Fibroblast of lung (primary cell): ENCODE data around the gene SLC52A3. TPM values are rescaled to one million over a fixed set of nuclear protein-coding genes. Genes with fewer than 3 reads are reported as not detected.
"Not testable (repeated sequence)": the region's sequence is repeated elsewhere in the genome, so short reads cannot be mapped to it uniquely, and the experiment has no call there.

ENCODE experiments used
- DNase-seq, 2 donors: peaks; one replicate each; pipeline versions ENCODE4 v3.0.0 to v3.0.0-alpha.2; 2010; ENCODE audit warnings: low read depth in 2 of 2
- H2AFZ ChIP-seq: 2 replicates; pipeline ENCODE4 v1.5.1; 2012; ENCODE audit warnings: low read length, control low read depth, inconsistent platforms
- H3K27ac ChIP-seq: 2 replicates; pipeline ENCODE4 v1.5.1; 2011; ENCODE audit warnings: low read length, control low read depth; ENCODE audit not compliant: insufficient read depth
- H3K27me3 ChIP-seq: 2 replicates; pipeline ENCODE4 v1.5.1; 2011; ENCODE audit warnings: mild to moderate bottlenecking, low read length; ENCODE audit not compliant: control insufficient read depth, insufficient read depth
- H3K36me3 ChIP-seq: 2 replicates; pipeline ENCODE4 v1.5.1; 2011; ENCODE audit warnings: low read length; ENCODE audit not compliant: control insufficient read depth, insufficient read depth
- H3K4me1 ChIP-seq: 2 replicates; pipeline ENCODE4 v1.5.1; 2011; ENCODE audit warnings: low read length; ENCODE audit not compliant: control insufficient read depth, insufficient read depth; ENCODE audit errors: extremely low read depth
- H3K4me2 ChIP-seq: 2 replicates; pipeline ENCODE4 v1.5.1; 2011; ENCODE audit warnings: low read length, control low read depth; ENCODE audit not compliant: insufficient read depth; ENCODE audit errors: extremely low read depth
- H3K4me3 ChIP-seq, 4 experiments: fragments of 200-600 bp in 1 of 4; sonication (generic) in 1 of 4; replicated peaks in 1 of 4; 2 replicates each; pipeline ENCODE4 v1.5.1; 2011 to 2016; ENCODE audit warnings: low read length in 4 of 4, low read depth in 3 of 4, mild to moderate bottlenecking in 3 of 4, control low read depth in 2 of 4, inconsistent platforms in 1 of 4, mixed read lengths in 1 of 4; ENCODE audit not compliant: insufficient read depth in 1 of 4; ENCODE audit errors: control extremely low read depth in 1 of 4
- H3K79me2 ChIP-seq: 2 replicates; pipeline ENCODE4 v1.5.1; 2012; ENCODE audit warnings: mild to moderate bottlenecking, low read length, inconsistent platforms; ENCODE audit not compliant: control insufficient read depth, insufficient read depth
- H3K9ac ChIP-seq: 2 replicates; pipeline ENCODE4 v1.5.1; 2011; ENCODE audit warnings: mild to moderate bottlenecking, low read length, control low read depth; ENCODE audit not compliant: insufficient read depth
- H3K9me3 ChIP-seq: 2 replicates; pipeline ENCODE4 v1.5.1; 2012; ENCODE audit warnings: low read depth, low read length; ENCODE audit not compliant: control insufficient read depth, insufficient read depth
- H4K20me1 ChIP-seq: 2 replicates; pipeline ENCODE4 v1.5.1; 2011; ENCODE audit warnings: low read length; ENCODE audit not compliant: control insufficient read depth, insufficient read depth; ENCODE audit errors: extremely low read depth
- CTCF ChIP-seq, 2 donors: IDR thresholded peaks in 1 of 2; conservative IDR thresholded peaks in 1 of 2; 1 replicate in 1 of 2; 2 replicates in 1 of 2; pipeline ENCODE4 v1.5.1; 2011 to 2012; ENCODE audit warnings: low read length in 2 of 2, control low read depth in 1 of 2, inconsistent platforms in 1 of 2, low read depth in 1 of 2, mild to moderate bottlenecking in 1 of 2
- EZH2 ChIP-seq: IDR thresholded peaks from 2 replicates; pipeline ENCODE4 v1.5.1; 2012; ENCODE audit warnings: low read length, control low read depth, mild to moderate bottlenecking; ENCODE audit errors: missing control alignments
- polyA plus RNA-seq, 2 donors: library from polyadenylated mRNA; depleted of rRNA in 1 of 2; stranded (reverse) in 1 of 2; unstranded in 1 of 2; fragments of >200 nt; gene quantifications; 2 replicates each; pipeline ENCODE4 v1.2.1, GENCODE V29; 2011 to 2012; ENCODE audit warnings: missing spikeins in 1 of 2
- total RNA-seq: library from RNA; depleted of rRNA; stranded (reverse); fragments of >200 nt; gene quantifications from 2 replicates; pipeline ENCODE4 v1.2.1, GENCODE V29; 2014

SLC52A3 gene
- total and polyA plus RNA-seq, 2 donors (not counting 1 experiment from before 2014, with no cell fraction given), result not detected

- Histone ChIP-seq H2AFZ (no peak overlapping the region), H3K4me2 (no peak overlapping the region), H3K4me3 (no peak overlapping the region), H3K9me3 (no peaks in the 10 kb centered on the region), H3K9ac (no peak overlapping the region), H3K79me2 (no peaks in the 10 kb centered on the region), H3K4me1 (no peaks in the 10 kb centered on the region), H4K20me1 (no peaks in the 10 kb centered on the region), H3K27me3 (no peaks in the 10 kb centered on the region), H3K27ac (no peak overlapping the region), H3K36me3 (no peaks in the 10 kb centered on the region)
- DNase-seq, result no peak
- TF ChIP-seq EZH2, result no peak
- no peak for TF ChIP-seq CTCF (conservative IDR thresholded peaks at IDR 0.05 in 1 of 2, IDR thresholded peaks at IDR 0.05 in 1 of 2; ENCODE audit: low read depth in 1 of 2, low read length in 2 of 2)
These were observed 33.4 kb upstream of the SLC52A3 start for GRCh38 chr20:801678-802077.

GRCh38 chr20:800026-800425 lies 31.7 kb upstream of the SLC52A3 start:
- H3K4me2 ChIP-seq, DNase-seq, H3K27me3 ChIP-seq, H3K4me1 ChIP-seq, H3K9me3 ChIP-seq, H3K4me3 ChIP-seq, H3K36me3 ChIP-seq, H2AFZ ChIP-seq, H4K20me1 ChIP-seq, H3K27ac ChIP-seq, H3K79me2 ChIP-seq, H3K9ac ChIP-seq: not testable (repeated sequence)

- H3K79me2 ChIP-seq, H3K36me3 ChIP-seq, H3K4me2 ChIP-seq, H3K4me3 ChIP-seq, H3K27ac ChIP-seq, H2AFZ ChIP-seq, H3K4me1 ChIP-seq, H4K20me1 ChIP-seq, H3K9me3 ChIP-seq, H3K9ac ChIP-seq, H3K27me3 ChIP-seq, DNase-seq: not testable (repeated sequence)
These were observed 30.4 kb upstream of the SLC52A3 start for GRCh38 chr20:798746-799145.

GRCh38 chr20:796921-797320 lies 28.6 kb upstream of the SLC52A3 start:
- Histone ChIP-seq H3K4me1 (no peaks in the 10 kb centered on the region), H3K9me3 (no peaks in the 10 kb centered on the region), H2AFZ (no peak overlapping the region), H3K9ac (no peak overlapping the region), H3K27ac (no peak overlapping the region), H3K36me3 (no peaks in the 10 kb centered on the region), H4K20me1 (no peaks in the 10 kb centered on the region), H3K4me2 (no peak overlapping the region), H3K27me3 (no peaks in the 10 kb centered on the region), H3K4me3 (no peak overlapping the region), H3K79me2 (no peaks in the 10 kb centered on the region)
- no peak for DNase-seq
- TF ChIP-seq CTCF (conservative IDR thresholded peaks at IDR 0.05 in 1 of 2, IDR thresholded peaks at IDR 0.05 in 1 of 2; ENCODE audit: low read depth in 1 of 2, low read length in 2 of 2) (no peak), EZH2 (no peak)
